NCI-H2196 (cell line): ENCODE measurements around the gene BAD.
"Not testable (repeated sequence)": the region's sequence is repeated elsewhere in the genome, so short reads cannot be mapped to it uniquely, and the experiment has no call there.

Experiments used
- DNase-seq: peaks from one replicate; lab custom pipeline; 2025; ENCODE audit not compliant: unreplicated experiment; lab: John Stamatoyannopoulos, UW

BAD gene

DNA sequence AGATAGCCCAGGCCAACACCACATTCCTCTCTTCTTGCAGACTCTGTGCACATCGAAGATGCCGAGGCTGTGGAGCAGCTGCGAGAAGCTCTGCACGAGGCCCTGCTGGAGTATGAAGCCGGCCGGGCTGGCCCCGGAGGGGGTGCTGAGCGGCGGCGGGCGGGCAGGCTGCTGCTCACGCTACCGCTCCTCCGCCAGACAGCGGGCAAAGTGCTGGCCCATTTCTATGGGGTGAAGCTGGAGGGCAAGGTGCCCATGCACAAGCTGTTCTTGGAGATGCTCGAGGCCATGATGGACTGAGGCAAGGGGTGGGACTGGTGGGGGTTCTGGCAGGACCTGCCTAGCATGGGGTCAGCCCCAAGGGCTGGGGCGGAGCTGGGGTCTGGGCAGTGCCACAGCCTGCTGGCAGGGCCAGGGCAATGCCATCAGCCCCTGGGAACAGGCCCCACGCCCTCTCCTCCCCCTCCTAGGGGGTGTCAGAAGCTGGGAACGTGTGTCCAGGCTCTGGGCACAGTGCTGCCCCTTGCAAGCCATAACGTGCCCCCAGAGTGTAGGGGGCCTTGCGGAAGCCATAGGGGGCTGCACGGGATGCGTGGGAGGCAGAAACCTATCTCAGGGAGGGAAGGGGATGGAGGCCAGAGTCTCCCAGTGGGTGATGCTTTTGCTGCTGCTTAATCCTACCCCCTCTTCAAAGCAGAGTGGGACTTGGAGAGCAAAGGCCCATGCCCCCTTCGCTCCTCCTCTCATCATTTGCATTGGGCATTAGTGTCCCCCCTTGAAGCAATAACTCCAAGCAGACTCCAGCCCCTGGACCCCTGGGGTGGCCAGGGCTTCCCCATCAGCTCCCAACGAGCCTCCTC, 31.4 kb upstream of the BAD start:
- DNase-seq: not testable (repeated sequence)

- no peak for DNase-seq
Measured at GRCh38 chr11:64314805-64315561, 30.5 kb upstream of the BAD start.

- no peak for DNase-seq
Measured at GRCh38 chr11:64314146-64314804, 29.8 kb upstream of the BAD start.

DNA sequence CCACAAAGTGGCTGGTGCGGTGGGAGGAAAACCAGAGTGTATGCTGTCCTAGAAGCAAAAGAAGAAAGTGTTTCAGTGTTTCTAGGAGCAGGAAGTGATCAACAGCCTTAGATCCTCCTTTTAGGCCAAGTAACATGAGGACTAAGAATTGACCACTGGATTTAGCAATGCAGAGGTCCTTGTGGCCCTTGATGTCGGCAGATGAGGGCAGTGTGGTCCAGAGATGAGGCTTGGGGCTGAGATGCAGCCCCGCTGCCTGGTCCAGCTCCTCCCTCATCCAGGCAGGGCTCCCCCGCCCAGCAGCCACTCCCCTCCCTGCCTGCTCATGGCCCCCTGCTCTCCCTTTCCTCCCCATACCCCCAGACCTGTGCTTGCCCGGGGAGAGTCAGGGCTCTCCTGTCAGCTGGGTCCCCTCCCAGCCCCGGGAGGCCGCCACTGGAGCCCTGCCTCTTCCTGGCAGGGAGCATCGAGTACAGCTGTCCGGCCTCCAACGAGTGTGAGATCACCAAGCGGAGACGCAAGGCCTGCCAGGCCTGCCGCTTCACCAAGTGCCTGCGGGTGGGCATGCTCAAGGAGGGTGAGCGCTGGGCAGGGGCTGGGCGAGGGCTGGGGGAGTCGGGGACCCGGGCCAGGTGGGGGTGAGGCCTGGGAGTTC, 29.2 kb upstream of the BAD start:
- DNase-seq: peak; percentile 36

GRCh38 chr11:64312947-64313346, 28.5 kb upstream of the BAD start:
- no peak for DNase-seq

DNA sequence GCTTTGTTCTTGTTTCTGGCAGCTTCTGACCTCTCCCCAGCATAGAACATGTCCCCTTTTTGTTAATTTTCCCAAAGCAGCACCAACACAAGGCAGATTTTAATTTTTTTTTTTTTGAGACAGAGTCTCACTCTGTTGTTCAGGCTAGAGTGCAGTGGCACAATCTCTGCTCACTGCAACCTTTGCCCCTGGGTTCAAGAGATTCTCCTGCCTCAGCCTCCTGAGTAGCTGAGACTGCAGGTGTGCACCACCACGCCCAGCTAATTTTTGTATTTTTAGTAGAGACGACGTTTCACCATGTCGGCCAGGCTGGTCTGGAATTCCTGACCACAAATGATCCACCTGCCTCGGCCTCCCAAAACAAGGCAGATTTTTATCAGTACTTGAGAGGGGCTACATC, 23.3 kb upstream of the BAD start:
- not testable (repeated sequence) for DNase-seq

GRCh38 chr11:64306876-64307622, 22.6 kb upstream of the BAD start:
- no peak for DNase-seq

DNA sequence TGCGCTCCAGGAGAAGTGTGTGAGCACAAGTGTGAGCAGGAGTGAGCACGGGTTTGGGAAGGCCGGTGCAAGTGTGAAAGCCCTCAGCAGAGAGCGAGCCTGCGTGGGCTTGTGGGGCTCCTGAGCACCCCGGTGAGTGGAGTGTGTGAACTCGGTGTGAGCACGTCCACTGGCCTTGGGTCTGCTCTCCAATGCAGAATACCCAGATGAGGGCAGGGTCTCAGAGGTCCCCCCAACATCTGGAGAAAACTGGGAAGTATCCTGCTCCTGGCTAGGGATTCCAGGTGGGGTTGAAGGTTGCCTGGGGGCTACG, 22.1 kb upstream of the BAD start:
- no peak for DNase-seq

- peak; percentile 45 for DNase-seq
Measured at GRCh38 chr11:64305691-64306562, 21.5 kb upstream of the BAD start.

DNA sequence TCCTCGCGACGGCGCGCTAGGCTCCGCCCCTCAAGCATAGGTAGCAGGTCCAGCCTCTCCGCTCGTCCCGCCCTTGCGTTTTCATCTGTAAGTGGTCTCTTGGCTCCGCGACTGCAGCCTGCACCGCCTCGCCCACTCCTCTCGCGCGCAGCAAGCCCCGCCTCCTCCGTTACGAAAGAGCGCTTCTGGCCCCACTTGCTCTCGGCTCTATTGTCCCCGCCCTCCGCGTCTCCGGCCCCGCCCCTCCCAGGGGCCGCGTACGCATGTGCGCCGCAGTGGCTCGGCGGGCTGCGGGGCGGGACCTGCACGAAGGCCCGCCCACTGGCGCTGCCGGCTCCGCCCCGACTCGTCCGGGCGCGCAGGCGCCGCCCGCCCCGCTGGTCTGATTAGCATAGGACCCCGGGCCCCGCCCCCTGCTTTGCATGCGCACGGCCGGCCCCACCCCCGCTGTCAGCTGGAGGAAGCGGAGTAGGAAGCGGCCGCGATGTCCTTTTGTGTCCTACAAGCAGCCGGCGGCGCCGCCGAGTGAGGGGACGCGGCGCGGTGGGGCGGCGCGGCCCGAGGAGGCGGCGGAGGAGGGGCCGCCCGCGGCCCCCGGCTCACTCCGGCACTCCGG, 20.7 kb upstream of the BAD start, which contains the start of gene ESRRA:
Gene ESRRA (plus strand): TSS at position 450 of the 616 bp plus-strand sequence. CDS start 1,656 bp downstream, outside the sequence.
- DNase-seq: peak; percentile 100

GRCh38 chr11:64304316-64305072, 20.0 kb upstream of the BAD start:
- DNase-seq: peak; percentile 94

DNA sequence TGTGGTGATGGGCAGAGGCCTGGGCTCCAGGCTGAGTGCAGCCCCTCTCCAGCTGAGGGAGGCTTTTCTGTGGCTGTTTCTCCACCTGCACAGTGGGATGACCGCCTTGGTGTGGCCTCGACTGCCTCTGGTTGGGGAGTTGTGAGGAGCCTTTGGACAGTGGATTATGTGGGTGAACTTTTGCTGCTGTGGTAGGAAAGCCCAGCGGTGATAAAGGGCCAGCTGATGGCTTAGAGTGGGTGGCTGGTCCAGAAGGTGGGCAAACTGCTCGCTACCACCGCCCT, 19.5 kb upstream of the BAD start:
- no peak for DNase-seq

DNA sequence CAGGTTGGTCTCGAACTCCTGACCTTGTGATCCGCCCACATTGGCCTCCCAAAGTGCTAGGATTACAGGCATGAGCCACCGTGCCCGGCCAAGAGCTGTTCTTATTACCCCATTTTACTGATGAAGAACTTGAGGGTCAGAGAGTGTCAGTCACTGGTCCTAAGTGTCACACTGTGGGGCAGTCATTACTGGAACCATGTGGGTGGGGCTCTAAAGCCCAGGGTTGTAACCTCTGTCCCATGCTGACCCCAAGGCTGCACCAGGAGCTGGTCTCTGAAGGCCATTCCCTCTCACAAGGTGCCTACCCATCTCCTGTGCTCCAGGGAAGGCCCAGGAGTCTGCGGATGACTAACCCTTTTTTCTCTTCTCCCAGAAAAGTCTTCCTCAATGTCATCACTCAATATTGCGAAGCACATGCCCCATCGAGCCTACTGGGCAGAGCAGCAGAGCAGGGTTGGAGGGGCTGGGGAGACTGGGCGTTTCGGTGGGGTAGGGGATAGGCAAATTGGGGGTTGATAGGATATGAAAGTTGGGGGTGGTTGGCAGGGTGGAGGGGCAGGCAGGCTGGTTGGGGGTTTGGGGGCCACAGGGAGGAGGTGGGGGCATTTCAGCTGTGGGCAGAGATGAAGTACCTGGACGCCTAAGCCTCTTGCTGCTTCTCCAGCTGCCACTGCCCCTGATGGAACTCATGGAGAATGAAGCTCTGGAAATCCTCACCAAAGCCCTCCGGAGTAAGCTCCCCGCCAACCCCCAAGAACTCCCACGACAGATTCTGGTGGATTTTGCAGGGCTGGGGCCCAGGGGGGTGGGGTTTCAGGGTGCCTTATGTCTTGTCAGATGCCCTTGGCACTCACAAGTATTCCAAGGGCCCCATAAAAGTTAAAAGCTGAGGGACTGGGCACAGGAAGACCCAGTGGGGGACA, 18.9 kb upstream of the BAD start:
- no peak for DNase-seq

GRCh38 chr11:64299847-64300648, 15.6 kb upstream of the BAD start, which contains the start of gene CATSPERZ:
Gene CATSPERZ (plus strand): TSS chr11:64300358. CDS start chr11:64300411, 53 bp downstream.
- no peak for DNase-seq

DNA sequence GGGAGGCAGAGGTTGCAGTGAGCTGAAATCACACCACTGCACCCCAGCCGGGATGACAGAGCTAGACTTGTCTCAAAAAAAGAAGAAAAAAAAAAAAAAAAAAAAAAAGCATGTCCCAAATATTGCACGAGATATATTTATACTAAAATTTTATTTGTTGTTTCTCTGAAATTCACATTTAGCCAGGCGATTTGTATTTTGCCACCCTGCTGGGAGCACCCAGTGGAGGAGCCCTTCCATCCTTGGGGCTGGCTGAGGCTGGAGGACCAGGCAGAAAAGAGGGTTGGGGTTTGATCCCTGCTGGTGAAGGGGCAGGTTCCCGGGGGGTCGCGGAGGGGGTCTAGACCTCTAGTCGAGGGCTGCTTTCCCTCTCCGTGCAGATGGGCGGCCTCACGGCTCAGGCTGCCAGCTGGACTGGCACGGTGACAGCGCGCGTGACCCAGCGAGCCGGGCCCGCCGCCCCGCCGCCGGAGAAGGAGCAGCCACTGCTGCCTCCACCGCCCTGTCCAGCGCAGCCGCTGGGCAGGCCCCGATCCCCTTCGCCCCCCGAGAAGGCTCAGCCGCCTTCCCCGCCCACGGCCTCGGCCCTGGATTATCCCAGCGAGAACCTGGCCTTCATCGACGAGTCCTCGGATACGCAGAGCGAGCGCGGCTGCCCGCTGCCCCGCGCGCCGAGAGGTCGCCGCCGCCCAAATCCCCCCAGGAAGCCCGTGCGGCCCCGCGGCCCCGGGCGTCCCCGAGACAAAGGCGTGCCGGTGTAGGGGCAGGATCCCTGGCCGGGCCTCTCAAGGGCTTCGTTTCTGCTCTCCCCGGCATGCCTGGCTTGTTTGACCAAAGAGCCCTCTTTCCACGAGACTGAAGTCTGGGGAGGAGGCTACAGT, 14.7 kb upstream of the BAD start:
- no peak for DNase-seq
